H9 (cell line): ENCODE measurements around the gene CCDC91. TPM values are rescaled to one million over a fixed set of nuclear protein-coding genes. Genes with fewer than 3 reads are reported as not detected.

Source experiments
- DNase-seq: peaks from one replicate; pipeline ENCODE4 v3.0.0-alpha.2; 2017
- H2AFZ ChIP-seq: one replicate; pipeline ENCODE4 v1.6.1; 2013; ENCODE audit warnings: mild to moderate bottlenecking, low read length, control low read depth, moderate library complexity
- H2AK5ac ChIP-seq: 2 replicates; pipeline ENCODE4 v1.6.1; 2013; ENCODE audit warnings: low read length, control low read depth, mixed read lengths; ENCODE audit not compliant: insufficient read length
- H2BK120ac ChIP-seq: one replicate; pipeline ENCODE4 v1.6.1; 2013; ENCODE audit warnings: low read depth, mild to moderate bottlenecking, low read length, control low read depth, inconsistent platforms; ENCODE audit not compliant: poor library complexity, severe bottlenecking
- H2BK12ac ChIP-seq: 2 replicates; pipeline ENCODE4 v1.6.1; 2013; ENCODE audit warnings: low read length, control low read depth, mixed read lengths, low read depth; ENCODE audit not compliant: insufficient read length
- H2BK15ac ChIP-seq: 2 replicates; pipeline ENCODE4 v1.6.1; 2013; ENCODE audit warnings: low read depth, low read length, control low read depth
- H2BK20ac ChIP-seq: one replicate; pipeline ENCODE4 v1.6.1; 2013; ENCODE audit warnings: low read depth, mild to moderate bottlenecking, low read length, control low read depth, inconsistent platforms; ENCODE audit not compliant: poor library complexity, severe bottlenecking
- H2BK5ac ChIP-seq: 2 replicates; pipeline ENCODE4 v1.6.1; 2013; ENCODE audit warnings: low read length, control low read depth, mixed read lengths; ENCODE audit not compliant: insufficient read length
- H3K14ac ChIP-seq: 2 replicates; pipeline ENCODE4 v1.6.1; 2013; ENCODE audit warnings: low read length, control low read depth; ENCODE audit not compliant: insufficient read depth
- H3K18ac ChIP-seq: 2 replicates; pipeline ENCODE4 v1.6.1; 2013; ENCODE audit warnings: low read depth, mild to moderate bottlenecking, mixed read lengths, low read length, control low read depth; ENCODE audit not compliant: insufficient read length
- H3K23ac ChIP-seq: 2 replicates; pipeline ENCODE4 v1.6.1; 2013; ENCODE audit warnings: low read length, control low read depth, mixed read lengths, low read depth; ENCODE audit not compliant: insufficient read length
- H3K23me2 ChIP-seq: 2 replicates; pipeline ENCODE4 v1.6.1; 2013; ENCODE audit warnings: low read depth, mild to moderate bottlenecking, mixed read lengths, low read length, control low read depth; ENCODE audit not compliant: insufficient read length, poor library complexity, severe bottlenecking
- H3K27ac ChIP-seq: 2 replicates; pipeline ENCODE4 v1.5.1; 2013; ENCODE audit warnings: low read length, control low read depth, mixed read lengths, low read depth; ENCODE audit not compliant: insufficient read length
- H3K27me3 ChIP-seq: 2 replicates; pipeline ENCODE4 v1.6.1; 2013; ENCODE audit warnings: low read length, control low read depth, inconsistent platforms; ENCODE audit not compliant: insufficient read depth
- H3K4ac ChIP-seq: 2 replicates; pipeline ENCODE4 v1.6.1; 2013; ENCODE audit warnings: low read depth, mild to moderate bottlenecking, control low read depth, inconsistent platforms, low read length, moderate library complexity
- H3K4me1 ChIP-seq: 2 replicates; pipeline ENCODE4 v1.6.1; 2013; ENCODE audit warnings: low read length, control low read depth, inconsistent platforms; ENCODE audit not compliant: insufficient read depth
- H3K4me2 ChIP-seq: 2 replicates; pipeline ENCODE4 v1.6.1; 2013; ENCODE audit warnings: low read length, control low read depth, mixed read lengths; ENCODE audit not compliant: insufficient read length, insufficient read depth
- H3K56ac ChIP-seq: 2 replicates; pipeline ENCODE4 v1.6.1; 2013; ENCODE audit warnings: low read depth, mild to moderate bottlenecking, mixed read lengths, low read length, control low read depth; ENCODE audit not compliant: insufficient read length
- H3K79me1 ChIP-seq: 2 replicates; pipeline ENCODE4 v1.6.1; 2013; ENCODE audit warnings: low read depth, mild to moderate bottlenecking, moderate library complexity, low read length, control low read depth, inconsistent platforms; ENCODE audit not compliant: insufficient read depth, poor library complexity, severe bottlenecking
- H3K79me2 ChIP-seq: 2 replicates; pipeline ENCODE4 v1.6.1; 2013; ENCODE audit warnings: low read length, control low read depth, inconsistent platforms; ENCODE audit not compliant: insufficient read depth
- H3K9ac ChIP-seq: 2 replicates; pipeline ENCODE4 v1.6.1; 2013; ENCODE audit warnings: low read length, control low read depth, mixed read lengths; ENCODE audit not compliant: insufficient read length; ENCODE audit errors: extremely low read depth
- H3K9me3 ChIP-seq: one replicate; pipeline ENCODE4 v1.6.1; 2013; ENCODE audit warnings: low read depth, low read length, inconsistent platforms; ENCODE audit not compliant: control insufficient read depth
- H3T11ph ChIP-seq: one replicate; pipeline ENCODE4 v1.6.1; 2013; ENCODE audit warnings: mild to moderate bottlenecking, low read length, control low read depth, inconsistent platforms
- H4K20me1 ChIP-seq: one replicate; pipeline ENCODE4 v1.6.1; 2013; ENCODE audit not compliant: control insufficient read depth, insufficient read length, insufficient read depth
- H4K5ac ChIP-seq: 2 replicates; pipeline ENCODE4 v1.6.1; 2013; ENCODE audit warnings: low read depth, mild to moderate bottlenecking, mixed read lengths, low read length, control low read depth; ENCODE audit not compliant: insufficient read length
- H4K8ac ChIP-seq: replicated peaks from 2 replicates; pipeline ENCODE4 v1.6.1; 2013; ENCODE audit warnings: low read length, control low read depth, mixed read lengths, low read depth; ENCODE audit not compliant: insufficient read length
- H4K91ac ChIP-seq: 2 replicates; pipeline ENCODE4 v1.6.1; 2013; ENCODE audit warnings: low read depth, mild to moderate bottlenecking, moderate library complexity, mixed read lengths, low read length, control low read depth; ENCODE audit not compliant: insufficient read length
- H3K27ac Mint-ChIP-seq, 3 experiments: 2 replicates in 2 of 3; 3 replicates in 1 of 3; pipeline ENCODE4 v1.8.0; 2020 to 2021; ENCODE audit warnings: mixed read lengths in 3 of 3, mild to moderate bottlenecking in 1 of 3, moderate library complexity in 1 of 3
- H3K27me3 Mint-ChIP-seq: 2 replicates; pipeline ENCODE4 v1.8.0; 2021; ENCODE audit warnings: low read depth, mild to moderate bottlenecking, moderate library complexity, mixed read lengths
- H3K36me3 Mint-ChIP-seq, 3 experiments: 2 replicates in 2 of 3; 3 replicates in 1 of 3; pipeline ENCODE4 v1.8.0; 2020 to 2021; ENCODE audit warnings: low read depth in 3 of 3, mixed read lengths in 3 of 3; ENCODE audit not compliant: insufficient read depth in 1 of 3
- H3K4me1 Mint-ChIP-seq, 2 experiments: 2 replicates each; pipeline ENCODE4 v1.8.0; 2020; ENCODE audit warnings: mixed read lengths in 2 of 2
- H3K4me3 Mint-ChIP-seq, 2 experiments: 2 replicates in 1 of 2; 3 replicates in 1 of 2; pipeline ENCODE4 v1.8.0; 2020 to 2021; ENCODE audit warnings: mild to moderate bottlenecking in 2 of 2, mixed read lengths in 2 of 2, moderate library complexity in 1 of 2
- H3K9me3 Mint-ChIP-seq, 2 experiments: 2 replicates in 1 of 2; 3 replicates in 1 of 2; pipeline ENCODE4 v1.8.0; 2020; ENCODE audit warnings: mild to moderate bottlenecking in 2 of 2, mixed read lengths in 2 of 2, moderate library complexity in 1 of 2
- WGBS: extraction: QIAGEN DNeasy Blood & Tissue Kit; methylation state at CpG from one replicate; pipeline ENCODE4 v1.1.7; 2013; ENCODE audit warnings: missing lambda C conversion rate, low lambda C conversion rate, mixed read lengths; ENCODE audit not compliant: insufficient read length; ENCODE audit errors: extremely low coverage; 5-methylcytosine and 5-hydroxymethylcytosine counted together
- total RNA-seq: library from RNA; stranded (reverse); gene quantifications from 2 replicates; pipeline ENCODE4 v1.2.1, GENCODE V29; 2021
- TF ChIP-seq, protein P1 (sequence below): fragments of 200-600 bp; sonication (generic); conservative IDR thresholded peaks from 3 replicates; pipeline ENCODE4 v1.8.0; 2021; ENCODE audit warnings: antibody characterized with exemption, mild to moderate bottlenecking

The CCDC91 gene
- total RNA-seq, 1 experiment from 2014 or later, result 22.7 TPM

DNA sequence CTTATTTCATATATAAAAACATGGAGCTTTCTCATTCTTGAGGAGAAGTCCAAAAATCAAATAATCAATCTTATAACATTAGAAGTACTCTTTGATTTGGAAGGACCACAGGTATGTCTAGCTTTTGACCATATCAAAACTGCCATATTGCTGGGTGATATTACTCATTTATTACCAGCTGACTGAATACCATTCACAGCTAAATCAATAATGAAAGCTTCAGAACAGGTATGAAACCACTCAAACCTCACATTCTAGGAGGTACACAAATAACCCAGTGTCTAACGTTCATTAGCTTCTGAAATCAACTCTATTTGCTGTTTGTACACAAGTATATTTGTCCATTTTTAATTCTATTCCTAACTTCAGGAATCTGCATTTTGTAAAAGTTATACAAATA, 16.8 kb upstream of the CCDC91 start:
- no peaks in the 10 kb centered on the region for H3K9me3 ChIP-seq
- no peak overlapping the region for H2BK5ac ChIP-seq
- Mint-ChIP-seq H3K9me3 (no peaks in the 10 kb centered on the region), H3K27me3 (no peaks in the 10 kb centered on the region), H3K27ac (no peak overlapping the region), H3K4me1 (no peaks in the 10 kb centered on the region), H3K36me3 (no peaks in the 10 kb centered on the region), H3K4me3 (no peak overlapping the region)
- no peak overlapping the region for H3K23ac ChIP-seq
- H2BK20ac ChIP-seq, result no peak overlapping the region
- no peak overlapping the region for H2BK12ac ChIP-seq
- H4K91ac ChIP-seq, result no peak overlapping the region
- no peak overlapping the region for H3K27ac ChIP-seq
- no peaks in the 10 kb centered on the region for H4K20me1 ChIP-seq
- no peaks in the 10 kb centered on the region for H3K23me2 ChIP-seq
- no peak overlapping the region for H3K18ac ChIP-seq
- no peaks in the 10 kb centered on the region for H3K27me3 ChIP-seq
- no peak overlapping the region for H3K4me2 ChIP-seq
- no peak overlapping the region for H3T11ph ChIP-seq
- H3K9ac ChIP-seq, result no peak overlapping the region
- TF ChIP-seq, protein P1, sequence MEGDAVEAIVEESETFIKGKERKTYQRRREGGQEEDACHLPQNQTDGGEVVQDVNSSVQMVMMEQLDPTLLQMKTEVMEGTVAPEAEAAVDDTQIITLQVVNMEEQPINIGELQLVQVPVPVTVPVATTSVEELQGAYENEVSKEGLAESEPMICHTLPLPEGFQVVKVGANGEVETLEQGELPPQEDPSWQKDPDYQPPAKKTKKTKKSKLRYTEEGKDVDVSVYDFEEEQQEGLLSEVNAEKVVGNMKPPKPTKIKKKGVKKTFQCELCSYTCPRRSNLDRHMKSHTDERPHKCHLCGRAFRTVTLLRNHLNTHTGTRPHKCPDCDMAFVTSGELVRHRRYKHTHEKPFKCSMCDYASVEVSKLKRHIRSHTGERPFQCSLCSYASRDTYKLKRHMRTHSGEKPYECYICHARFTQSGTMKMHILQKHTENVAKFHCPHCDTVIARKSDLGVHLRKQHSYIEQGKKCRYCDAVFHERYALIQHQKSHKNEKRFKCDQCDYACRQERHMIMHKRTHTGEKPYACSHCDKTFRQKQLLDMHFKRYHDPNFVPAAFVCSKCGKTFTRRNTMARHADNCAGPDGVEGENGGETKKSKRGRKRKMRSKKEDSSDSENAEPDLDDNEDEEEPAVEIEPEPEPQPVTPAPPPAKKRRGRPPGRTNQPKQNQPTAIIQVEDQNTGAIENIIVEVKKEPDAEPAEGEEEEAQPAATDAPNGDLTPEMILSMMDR, result no peak
- H2BK15ac ChIP-seq, result no peak overlapping the region
- no peak for DNase-seq
- no peak overlapping the region for H4K8ac ChIP-seq
- H2BK120ac ChIP-seq, result no peak overlapping the region
- H3K56ac ChIP-seq, result no peak overlapping the region
- H3K4me1 ChIP-seq, result no peaks in the 10 kb centered on the region
- H3K14ac ChIP-seq, result no peak overlapping the region
- no peaks in the 10 kb centered on the region for H3K79me2 ChIP-seq
- H3K79me1 ChIP-seq, result no peaks in the 10 kb centered on the region
- H3K4ac ChIP-seq, result no peak overlapping the region
- no CpG with 5 or more reads among the region's 1 CpG for WGBS
- H2AK5ac ChIP-seq, result no peak overlapping the region
- H4K5ac ChIP-seq, result no peak overlapping the region
- no peak overlapping the region for H2AFZ ChIP-seq
